Astrocyte (in vitro differentiated cells and primary cell): ENCODE data around the gene PARM1. TPM values are rescaled to one million over a fixed set of nuclear protein-coding genes. Genes with fewer than 3 reads are reported as not detected.

ENCODE experiments used
- DNase-seq: peaks from one replicate; pipeline ENCODE4 v3.0.0-alpha.2; 2010; ENCODE audit warnings: low read depth
- FAIRE-seq: peaks from 2 replicates; lab custom pipeline; 2011; peaks lifted over from hg19 to GRCh38; lab: Jason Lieb, UNC
- H2AFZ ChIP-seq: 2 replicates; pipeline ENCODE4 v1.6.0; 2012; ENCODE audit warnings: low read depth, low read length, inconsistent platforms
- H3K27ac ChIP-seq: 2 replicates; pipeline ENCODE4 v1.5.1; 2011; ENCODE audit warnings: low read depth, low read length, inconsistent platforms
- H3K27me3 ChIP-seq: 2 replicates; pipeline ENCODE4 v1.6.0; 2011; ENCODE audit warnings: low read length, inconsistent platforms; ENCODE audit not compliant: insufficient read depth
- H3K36me3 ChIP-seq: 2 replicates; pipeline ENCODE4 v1.5.1; 2011; ENCODE audit warnings: low read length, inconsistent platforms; ENCODE audit not compliant: insufficient read depth
- H3K4me1 ChIP-seq: 2 replicates; pipeline ENCODE4 v1.5.1; 2011; ENCODE audit warnings: low read length, inconsistent platforms; ENCODE audit not compliant: insufficient read depth
- H3K4me2 ChIP-seq: 2 replicates; pipeline ENCODE4 v1.6.0; 2012; ENCODE audit warnings: low read length, inconsistent platforms
- H3K4me3 ChIP-seq: 2 replicates; pipeline ENCODE4 v1.5.1; 2011; ENCODE audit warnings: low read depth, mild to moderate bottlenecking, low read length, inconsistent platforms; ENCODE audit not compliant: insufficient read depth
- H3K79me2 ChIP-seq: 2 replicates; pipeline ENCODE4 v1.6.0; 2012; ENCODE audit warnings: mild to moderate bottlenecking, low read length, inconsistent platforms; ENCODE audit not compliant: insufficient read depth
- H3K9ac ChIP-seq: 2 replicates; pipeline ENCODE4 v1.6.0; 2012; ENCODE audit warnings: mild to moderate bottlenecking, low read length, inconsistent platforms
- H3K9me3 ChIP-seq: 2 replicates; pipeline ENCODE4 v1.5.1; 2012; ENCODE audit warnings: low read depth, mild to moderate bottlenecking, low read length, inconsistent platforms; ENCODE audit not compliant: insufficient read depth
- H4K20me1 ChIP-seq: 2 replicates; pipeline ENCODE4 v1.6.0; 2012; ENCODE audit warnings: low read length, inconsistent platforms; ENCODE audit not compliant: insufficient read depth
- H3K27ac Mint-ChIP-seq: one replicate; pipeline ENCODE4 v1.8.0; 2021; ENCODE audit warnings: mild to moderate bottlenecking, mixed read lengths; ENCODE audit not compliant: unreplicated experiment
- H3K27me3 Mint-ChIP-seq: one replicate; pipeline ENCODE4 v1.8.0; 2021; ENCODE audit warnings: low read depth, mixed read lengths; ENCODE audit not compliant: unreplicated experiment
- H3K36me3 Mint-ChIP-seq: one replicate; pipeline ENCODE4 v1.8.0; 2021; ENCODE audit warnings: low read depth, mixed read lengths; ENCODE audit not compliant: unreplicated experiment
- H3K4me1 Mint-ChIP-seq: one replicate; pipeline ENCODE4 v1.8.0; 2021; ENCODE audit warnings: low read depth, mixed read lengths; ENCODE audit not compliant: unreplicated experiment
- H3K4me3 Mint-ChIP-seq: one replicate; pipeline ENCODE4 v1.8.0; 2021; ENCODE audit warnings: mild to moderate bottlenecking, moderate library complexity, mixed read lengths; ENCODE audit not compliant: unreplicated experiment
- H3K9me3 Mint-ChIP-seq: one replicate; pipeline ENCODE4 v1.8.0; 2021; ENCODE audit warnings: mild to moderate bottlenecking, mixed read lengths; ENCODE audit not compliant: unreplicated experiment
- CTCF ChIP-seq: IDR thresholded peaks from 2 replicates; pipeline ENCODE4 v1.5.1; 2011; ENCODE audit warnings: low read depth, mild to moderate bottlenecking, inconsistent platforms, low read length, moderate library complexity; ENCODE audit not compliant: insufficient read depth
- EZH2 ChIP-seq: IDR thresholded peaks from 2 replicates; pipeline ENCODE4 v1.6.1; 2012; ENCODE audit warnings: mild to moderate bottlenecking, low read length, inconsistent platforms; ENCODE audit not compliant: insufficient read depth
- total RNA-seq: library from RNA; stranded (reverse); gene quantifications from 2 replicates; pipeline ENCODE4 v1.2.1, GENCODE V29; 2021

The PARM1 gene
- total RNA-seq, 1 donor from 2014 or later = 1.2 TPM

GRCh38 chr4:75046641-75047040 lies 113.7 kb downstream of the PARM1 start:
- no peak for FAIRE-seq
- H3K9me3 Mint-ChIP-seq = no peaks in the 10 kb centered on the region

GRCh38 chr4:75048208-75048879 lies 115.4 kb downstream of the PARM1 start:
- H3K36me3 Mint-ChIP-seq = no peaks in the 10 kb centered on the region

More at GRCh38 chr4:75046641-75047040, 113.7 kb downstream of the PARM1 start:
- H3K9ac ChIP-seq = no peak overlapping the region
- H3K4me3 ChIP-seq = no peak overlapping the region
- H4K20me1 ChIP-seq = no peaks in the 10 kb centered on the region
- H3K36me3 Mint-ChIP-seq = no peaks in the 10 kb centered on the region
- no peaks in the 10 kb centered on the region for H3K36me3 ChIP-seq
- peaks cover 4% of the 10 kb centered on the region for H3K27me3 Mint-ChIP-seq
- no peaks in the 10 kb centered on the region for H3K4me1 Mint-ChIP-seq
- H3K9me3 ChIP-seq = no peaks in the 10 kb centered on the region
- no peak overlapping the region for H3K4me3 Mint-ChIP-seq
- H2AFZ ChIP-seq = no peak overlapping the region
- no peak overlapping the region for H3K4me2 ChIP-seq
- no peak for DNase-seq
- no peak for TF ChIP-seq EZH2
- no peak for TF ChIP-seq CTCF
- no peaks in the 10 kb centered on the region for H3K27me3 ChIP-seq
- H3K27ac ChIP-seq = no peak overlapping the region
- no peaks in the 10 kb centered on the region for H3K79me2 ChIP-seq
- no peaks in the 10 kb centered on the region for H3K4me1 ChIP-seq
- H3K27ac Mint-ChIP-seq = no peak overlapping the region

More at GRCh38 chr4:75048208-75048879, 115.4 kb downstream of the PARM1 start:
- Mint-ChIP-seq H3K4me3 (no peak overlapping the region), H3K27ac (no peak overlapping the region), H3K27me3 (peaks cover 4% of the 10 kb centered on the region), H3K9me3 (no peaks in the 10 kb centered on the region), H3K4me1 (no peaks in the 10 kb centered on the region)
- H2AFZ ChIP-seq = no peak overlapping the region
- FAIRE-seq = no peak
- H3K27ac ChIP-seq = no peak overlapping the region
- H3K4me3 ChIP-seq = no peak overlapping the region
- H3K27me3 ChIP-seq = no peaks in the 10 kb centered on the region
- H3K79me2 ChIP-seq = no peaks in the 10 kb centered on the region
- TF ChIP-seq CTCF = no peak
- no peak for TF ChIP-seq EZH2
- no peaks in the 10 kb centered on the region for H4K20me1 ChIP-seq
- H3K4me2 ChIP-seq = no peak overlapping the region
- H3K4me1 ChIP-seq = no peaks in the 10 kb centered on the region
- no peaks in the 10 kb centered on the region for H3K9me3 ChIP-seq
- DNase-seq = no peak
- H3K36me3 ChIP-seq = no peaks in the 10 kb centered on the region
- no peak overlapping the region for H3K9ac ChIP-seq
